Measurements from ENCODE around the gene SEC31B. TPM values are rescaled to one million over a fixed set of nuclear protein-coding genes. Genes with fewer than 3 reads are reported as not detected.

SEC31B gene
- total RNA-seq, 1 experiment from 2014 or later, result 2.6 TPM

- DNase-seq (ENCODE audit: low read depth), result peak; percentile 21
Observed at GRCh38 chr10:100528921-100529474, 9.3 kb upstream of the SEC31B start.

GRCh38 chr10:100528123-100528886, 8.6 kb upstream of the SEC31B start:
- DNase-seq (ENCODE audit: low read depth), result no peak

- DNase-seq (ENCODE audit: low read depth), result no peak
Observed at GRCh38 chr10:100524638-100525037, 5.0 kb upstream of the SEC31B start.

GRCh38 chr10:100524206-100524605, 4.5 kb upstream of the SEC31B start:
- DNase-seq (ENCODE audit: low read depth), result no peak

GRCh38 chr10:100522945-100523344, 3.3 kb upstream of the SEC31B start:
- DNase-seq (ENCODE audit: low read depth), result no peak

- no peak for DNase-seq (ENCODE audit: low read depth)
Observed at GRCh38 chr10:100522107-100522801, 2.6 kb upstream of the SEC31B start.

- DNase-seq (ENCODE audit: low read depth), result no peak
Observed at GRCh38 chr10:100520811-100521210, 1.1 kb upstream of the SEC31B start.

- peak; percentile 61 for DNase-seq (ENCODE audit: low read depth)
Observed at GRCh38 chr10:100518761-100519241, 860 bp downstream of the SEC31B start.

- DNase-seq (ENCODE audit: low read depth), result peak; percentile 29
Observed at GRCh38 chr10:100516847-100517246, 2.8 kb downstream of the SEC31B start.

- DNase-seq (ENCODE audit: low read depth), result no peak
Observed at GRCh38 chr10:100515612-100516011, 4.0 kb downstream of the SEC31B start.

- no peak for DNase-seq (ENCODE audit: low read depth)
Observed at GRCh38 chr10:100510533-100511308, 8.9 kb downstream of the SEC31B start.

GRCh38 chr10:100509241-100509840, 10.3 kb downstream of the SEC31B start:
- DNase-seq (ENCODE audit: low read depth), result no peak

GRCh38 chr10:100508691-100509150, 10.9 kb downstream of the SEC31B start:
- DNase-seq (ENCODE audit: low read depth), result peak; percentile 53

GRCh38 chr10:100508266-100508665, 11.4 kb downstream of the SEC31B start:
- DNase-seq (ENCODE audit: low read depth), result no peak

GRCh38 chr10:100507357-100507732, 12.3 kb downstream of the SEC31B start:
- DNase-seq (ENCODE audit: low read depth), result no peak

- DNase-seq (ENCODE audit: low read depth), result peak; percentile 83
Observed at GRCh38 chr10:100506596-100507356, 12.9 kb downstream of the SEC31B start.

- DNase-seq (ENCODE audit: low read depth), result no peak
Observed at GRCh38 chr10:100505164-100505563, 14.5 kb downstream of the SEC31B start.

GRCh38 chr10:100504096-100504495, 15.6 kb downstream of the SEC31B start:
- no peak for DNase-seq (ENCODE audit: low read depth)

GRCh38 chr10:100502926-100503494, 16.7 kb downstream of the SEC31B start:
- no peak for DNase-seq (ENCODE audit: low read depth)

- no peak for DNase-seq (ENCODE audit: low read depth)
Observed at GRCh38 chr10:100501423-100501822, 18.2 kb downstream of the SEC31B start.
